Neural cell (in vitro differentiated cells): ENCODE results near the gene NCOA7. TPM values are rescaled to one million over a fixed set of nuclear protein-coding genes. Genes with fewer than 3 reads are reported as not detected.

Experiments used
- H2AFZ ChIP-seq: fragments of 200-600, 300-800 bp; sonication (generic), shearing (Covaris generic); 2 replicates; pipeline ENCODE4 v1.6.0; 2014; ENCODE audit warnings: low read depth, mild to moderate bottlenecking, antibody characterized with exemption, low read length, moderate library complexity
- H3F3A ChIP-seq: fragments of 200-600 bp; shearing (Covaris generic); 2 replicates; pipeline ENCODE4 v1.6.1; 2016; ENCODE audit warnings: mild to moderate bottlenecking, moderate library complexity, mixed read lengths, antibody characterized with exemption, low read length; ENCODE audit not compliant: insufficient read depth, poor library complexity, severe bottlenecking
- H3K27ac ChIP-seq: fragments of 200-600, 300-800 bp; sonication (generic), shearing (Covaris generic); 2 replicates; pipeline ENCODE4 v1.5.1; 2014; ENCODE audit warnings: mild to moderate bottlenecking, low read length, moderate library complexity
- H3K27me3 ChIP-seq: fragments of 300-800, 200-600 bp; sonication (generic), shearing (Covaris generic); 2 replicates; pipeline ENCODE4 v1.6.0; 2014; ENCODE audit warnings: mild to moderate bottlenecking, low read depth, low read length, moderate library complexity; ENCODE audit not compliant: insufficient read depth
- H3K36me3 ChIP-seq: fragments of 300-800, 200-600 bp; sonication (generic), shearing (Covaris generic); 2 replicates; pipeline ENCODE4 v1.5.1; 2014; ENCODE audit warnings: mild to moderate bottlenecking, antibody characterized with exemption, low read length, moderate library complexity; ENCODE audit not compliant: insufficient read depth
- H3K4me2 ChIP-seq: fragments of 300-800, 200-600 bp; sonication (generic), shearing (Covaris generic); 2 replicates; pipeline ENCODE4 v1.6.0; 2014; ENCODE audit warnings: mild to moderate bottlenecking, low read length
- H3K4me3 ChIP-seq: fragments of 300-800, 200-600 bp; sonication (generic), shearing (Covaris generic); 2 replicates; pipeline ENCODE4 v1.5.1; 2014; ENCODE audit warnings: mild to moderate bottlenecking, low read length, moderate library complexity
- H3K79me2 ChIP-seq: fragments of 200-600 bp; shearing (Covaris generic); replicated peaks from 2 replicates; pipeline ENCODE4 v1.6.0; 2014; ENCODE audit warnings: mild to moderate bottlenecking, low read length, moderate library complexity; ENCODE audit not compliant: insufficient read depth
- H3K9ac ChIP-seq: fragments of 300-800, 200-600 bp; sonication (generic), shearing (Covaris generic); 2 replicates; pipeline ENCODE4 v1.6.1; 2016; ENCODE audit warnings: mild to moderate bottlenecking, low read length, mixed read lengths
- H3K9me2 ChIP-seq: fragments of 200-600 bp; shearing (Covaris generic); 2 replicates; pipeline ENCODE4 v1.6.1; 2016; ENCODE audit warnings: mild to moderate bottlenecking, low read length, mixed read lengths; ENCODE audit not compliant: insufficient read depth
- H3K9me3 ChIP-seq: fragments of 200-600, 300-800 bp; sonication (generic), shearing (Covaris generic); 2 replicates; pipeline ENCODE4 v1.6.1; 2016; ENCODE audit warnings: mild to moderate bottlenecking, mixed run types, low read length, moderate library complexity, mixed read lengths
- H4K20me1 ChIP-seq: fragments of 200-600 bp; shearing (Covaris generic); 2 replicates; pipeline ENCODE4 v1.6.1; 2016; ENCODE audit warnings: mild to moderate bottlenecking, mixed run types; ENCODE audit not compliant: insufficient read depth
- CTCF ChIP-seq: fragments of 450-650 bp; IDR thresholded peaks from 2 replicates; pipeline ENCODE4 v1.5.1; 2014; ENCODE audit warnings: antibody characterized with exemption, mild to moderate bottlenecking, moderate library complexity; ENCODE audit not compliant: poor library complexity, severe bottlenecking
- EP300 ChIP-seq: fragments of 450-650 bp; conservative IDR thresholded peaks from 2 replicates; pipeline ENCODE4 v1.6.1; 2014; ENCODE audit warnings: antibody characterized with exemption, mild to moderate bottlenecking, moderate library complexity; ENCODE audit not compliant: poor library complexity, severe bottlenecking
- EZH2 ChIP-seq: fragments of 200-600, 300-800 bp; shearing (Covaris generic), sonication (generic); IDR thresholded peaks from 2 replicates; pipeline ENCODE4 v1.6.1; 2014; ENCODE audit warnings: antibody characterized with exemption, low read length, borderline replicate concordance, mild to moderate bottlenecking; ENCODE audit not compliant: insufficient read depth, poor library complexity, severe bottlenecking
- MXI1 ChIP-seq: fragments of 450-650 bp; conservative IDR thresholded peaks from 2 replicates; pipeline ENCODE4 v1.6.1; 2014; ENCODE audit warnings: antibody characterized with exemption, mild to moderate bottlenecking; ENCODE audit not compliant: poor library complexity, severe bottlenecking
- POLR2AphosphoS5 ChIP-seq: IDR thresholded peaks from 2 replicates; pipeline ENCODE4 v1.6.1; 2012
- RAD21 ChIP-seq: fragments of 450-650 bp; conservative IDR thresholded peaks from 2 replicates; pipeline ENCODE4 v1.6.1; 2014; ENCODE audit warnings: antibody characterized with exemption, mild to moderate bottlenecking, moderate library complexity
- REST ChIP-seq: IDR thresholded peaks from 2 replicates; pipeline ENCODE4 v1.6.1; 2012; ENCODE audit warnings: borderline replicate concordance
- SMC3 ChIP-seq: fragments of 450-650 bp; conservative IDR thresholded peaks from 2 replicates; pipeline ENCODE4 v1.6.1; 2014; ENCODE audit warnings: antibody characterized with exemption, mild to moderate bottlenecking, moderate library complexity; ENCODE audit not compliant: poor library complexity
- TAF1 ChIP-seq: IDR thresholded peaks from 2 replicates; pipeline ENCODE4 v1.6.1; 2012; ENCODE audit warnings: low read depth
- polyA plus RNA-seq: library from polyadenylated mRNA; depleted of rRNA; stranded (reverse); fragments of >200 nt; gene quantifications from 2 replicates; pipeline ENCODE4 v1.2.3, GENCODE V29; 2014

NCOA7 gene
- polyA plus RNA-seq, 1 donor from 2014 or later = 17.1 TPM

GRCh38 chr6:125742024-125742423, 48.7 kb upstream of the NCOA7 start:
- no peak overlapping the region for H3K4me2 ChIP-seq
- no peaks in the 10 kb centered on the region for H3F3A ChIP-seq
- no peaks in the 10 kb centered on the region for H3K9me3 ChIP-seq
- H4K20me1 ChIP-seq = no peaks in the 10 kb centered on the region
- no peak overlapping the region for H3K9ac ChIP-seq
- TF ChIP-seq MXI1 = no peak
- no peak for TF ChIP-seq EP300
- no peak for TF ChIP-seq TAF1
- TF ChIP-seq RAD21 = no peak
- no peak for TF ChIP-seq REST
- TF ChIP-seq SMC3 = no peak
- TF ChIP-seq EZH2 = no peak
- no peak for TF ChIP-seq CTCF
- no peak for TF ChIP-seq POLR2AphosphoS5
- peaks cover 48% of the 10 kb centered on the region for H3K27me3 ChIP-seq
- H3K9me2 ChIP-seq = no peaks in the 10 kb centered on the region
- no peaks in the 10 kb centered on the region for H3K79me2 ChIP-seq
- no peaks in the 10 kb centered on the region for H3K36me3 ChIP-seq
- no peak overlapping the region for H3K27ac ChIP-seq
- no peak overlapping the region for H2AFZ ChIP-seq
- H3K4me3 ChIP-seq = no peak overlapping the region

- Histone ChIP-seq H3K9me3 (no peaks in the 10 kb centered on the region), H3K4me3 (no peak overlapping the region)
These were observed 48.2 kb upstream of the NCOA7 start for GRCh38 chr6:125742464-125743120.

More at GRCh38 chr6:125742464-125743120, 48.2 kb upstream of the NCOA7 start:
- no peaks in the 10 kb centered on the region for H3K9me2 ChIP-seq
- no peak overlapping the region for H3K27ac ChIP-seq
- no peaks in the 10 kb centered on the region for H3K36me3 ChIP-seq
- H3K4me2 ChIP-seq = no peak overlapping the region
- no peak overlapping the region for H2AFZ ChIP-seq
- no peaks in the 10 kb centered on the region for H4K20me1 ChIP-seq
- no peak for TF ChIP-seq EP300
- no peaks in the 10 kb centered on the region for H3F3A ChIP-seq
- peaks cover 54% of the 10 kb centered on the region for H3K27me3 ChIP-seq
- H3K79me2 ChIP-seq = no peaks in the 10 kb centered on the region
- H3K9ac ChIP-seq = no peak overlapping the region
